ENCODE data around the gene HNRNPC. TPM values are rescaled to one million over a fixed set of nuclear protein-coding genes. Genes with fewer than 3 reads are reported as not detected.

Gene HNRNPC
- total and polyA plus RNA-seq, 9 of the 15 experiments (the other 6 are each of a cell fraction or from before 2014, with no cell fraction given) = 679 to 1,557 (median 1,191) TPM

- TF ChIP-seq TFAP4 (CRISPR knock-in tag; IDR thresholded peaks at IDR 0.05; ENCODE audit: borderline replicate concordance) (no peak), ZNF586 (CRISPR knock-in tag; conservative IDR thresholded peaks at IDR 0.05) (no peak), ZNF695 (CRISPR knock-in tag; IDR thresholded peaks at IDR 0.05) (no peak), ZC3H4 (CRISPR knock-in tag; IDR thresholded peaks at IDR 0.05; ENCODE audit: borderline replicate concordance) (no peak), TCF7L2 (IDR thresholded peaks at IDR 0.05; ENCODE audit: low read depth, low read length) (no peak), CCAR2 (IDR thresholded peaks at IDR 0.05; ENCODE audit: low read depth, low read length) (no peak), HLTF (IDR thresholded peaks at IDR 0.05) (no peak)
- TF ChIP-seq, protein P1, sequence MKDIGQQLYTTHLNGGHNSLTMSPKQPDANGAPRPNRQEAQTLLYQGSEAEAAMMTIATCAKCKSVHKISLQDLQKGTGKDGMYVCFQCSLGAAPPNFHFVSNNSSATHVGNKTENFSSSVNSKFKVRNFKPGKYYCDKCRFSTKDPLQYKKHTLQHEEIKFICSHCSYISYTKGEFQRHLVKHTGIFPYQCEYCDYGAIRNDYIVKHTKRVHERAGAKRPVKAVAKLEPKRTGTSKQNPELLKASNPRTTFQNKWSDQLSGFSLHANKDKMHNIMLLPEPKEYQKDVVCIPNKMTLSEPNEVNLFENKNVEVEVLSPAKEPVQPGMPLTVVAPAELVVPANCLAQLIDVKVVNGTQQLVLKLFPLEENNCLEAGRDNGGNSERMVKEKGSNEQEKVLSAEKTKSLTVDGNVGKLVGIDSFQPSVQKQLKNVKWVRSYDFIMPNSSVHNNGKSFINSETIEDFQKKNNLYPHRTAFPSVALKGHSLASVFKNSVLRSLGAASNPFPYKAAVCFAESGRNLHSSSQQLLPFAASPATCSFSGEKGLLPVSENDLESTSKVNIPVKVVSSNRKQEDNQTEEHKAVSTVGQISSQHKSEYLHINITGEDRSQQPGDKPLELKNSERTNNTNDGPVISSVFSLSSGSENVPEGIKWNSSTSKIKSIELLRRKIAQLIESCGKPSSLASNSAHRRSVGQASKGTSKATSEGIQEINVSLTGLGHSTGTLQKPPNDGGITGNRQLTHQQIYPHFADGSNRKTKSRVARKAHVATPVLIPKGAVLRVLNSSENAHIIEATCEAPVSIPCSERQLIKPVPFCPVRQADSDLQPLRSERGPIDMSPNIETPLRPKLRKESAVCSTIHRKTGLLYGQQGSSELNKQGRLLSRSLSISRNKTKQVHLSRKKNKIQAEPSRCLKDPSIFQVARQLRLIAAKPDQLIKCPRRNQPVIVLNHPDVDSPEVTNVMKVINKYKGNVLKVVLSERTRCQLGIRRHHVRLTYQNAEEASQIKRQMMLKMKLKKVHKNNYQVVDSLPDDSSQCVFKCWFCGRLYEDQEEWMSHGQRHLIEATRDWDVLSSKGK (CRISPR knock-in tag; IDR thresholded peaks at IDR 0.05) = no peak
Measured at GRCh38 chr14:21211509-21211908, 57.7 kb downstream of the HNRNPC start (continued).
